ENCODE measurements around the gene BMPR1A.

DNA sequence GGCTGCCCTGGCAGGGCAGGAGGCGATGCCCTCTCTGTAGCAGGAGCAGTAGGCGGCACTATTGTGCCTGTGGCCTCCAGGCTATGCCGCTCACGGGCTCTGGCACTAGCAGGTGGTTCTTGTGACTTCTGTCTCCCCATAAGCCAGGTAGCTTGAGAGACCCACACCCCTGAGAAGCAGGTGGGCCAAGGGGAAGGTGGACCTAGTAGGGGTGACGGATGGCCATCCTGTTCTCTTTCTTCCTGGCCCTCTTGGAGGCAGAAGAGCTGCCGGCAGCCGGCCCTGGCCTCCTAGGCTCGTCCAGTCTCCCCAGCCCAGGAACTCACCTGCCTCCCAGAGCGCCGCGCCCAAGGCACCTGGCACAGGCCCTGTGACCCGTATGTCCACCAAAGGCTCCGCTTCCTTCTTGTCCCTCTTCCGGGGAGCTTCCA, 185.6 kb downstream of the BMPR1A start:
- no peak for TF ChIP-seq CTCF (IDR thresholded peaks at IDR 0.05 in 2 of 3, conservative IDR thresholded peaks at IDR 0.05 in 1 of 3; ENCODE audit: insufficient read depth in 2 of 3, low read depth in 1 of 3, low read length in 3 of 3)
- TF ChIP-seq, protein P1, sequence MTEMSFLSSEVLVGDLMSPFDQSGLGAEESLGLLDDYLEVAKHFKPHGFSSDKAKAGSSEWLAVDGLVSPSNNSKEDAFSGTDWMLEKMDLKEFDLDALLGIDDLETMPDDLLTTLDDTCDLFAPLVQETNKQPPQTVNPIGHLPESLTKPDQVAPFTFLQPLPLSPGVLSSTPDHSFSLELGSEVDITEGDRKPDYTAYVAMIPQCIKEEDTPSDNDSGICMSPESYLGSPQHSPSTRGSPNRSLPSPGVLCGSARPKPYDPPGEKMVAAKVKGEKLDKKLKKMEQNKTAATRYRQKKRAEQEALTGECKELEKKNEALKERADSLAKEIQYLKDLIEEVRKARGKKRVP (CRISPR knock-in tag; IDR thresholded peaks at IDR 0.05), result no peak
- no peak for TF ChIP-seq TCF3 (CRISPR knock-in tag; IDR thresholded peaks at IDR 0.05)
- TF ChIP-seq KDM1A (IDR thresholded peaks at IDR 0.05), result no peak
- TF ChIP-seq MAX (CRISPR knock-in tag; IDR thresholded peaks at IDR 0.05), result no peak
- no peak for TF ChIP-seq EP300 (IDR thresholded peaks at IDR 0.05; ENCODE audit: low read length)
- no peak for TF ChIP-seq EZH2 (IDR thresholded peaks at IDR 0.05; ENCODE audit: borderline replicate concordance, low read depth, low read length)
- no peak for TF ChIP-seq MECOM (CRISPR knock-in tag; IDR thresholded peaks at IDR 0.05)
- TF ChIP-seq, protein P2, sequence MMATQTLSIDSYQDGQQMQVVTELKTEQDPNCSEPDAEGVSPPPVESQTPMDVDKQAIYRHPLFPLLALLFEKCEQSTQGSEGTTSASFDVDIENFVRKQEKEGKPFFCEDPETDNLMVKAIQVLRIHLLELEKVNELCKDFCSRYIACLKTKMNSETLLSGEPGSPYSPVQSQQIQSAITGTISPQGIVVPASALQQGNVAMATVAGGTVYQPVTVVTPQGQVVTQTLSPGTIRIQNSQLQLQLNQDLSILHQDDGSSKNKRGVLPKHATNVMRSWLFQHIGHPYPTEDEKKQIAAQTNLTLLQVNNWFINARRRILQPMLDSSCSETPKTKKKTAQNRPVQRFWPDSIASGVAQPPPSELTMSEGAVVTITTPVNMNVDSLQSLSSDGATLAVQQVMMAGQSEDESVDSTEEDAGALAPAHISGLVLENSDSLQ (IDR thresholded peaks at IDR 0.05), result no peak
- TF ChIP-seq MYBL2 (IDR thresholded peaks at IDR 0.05; ENCODE audit: low read depth), result no peak
- no peak for TF ChIP-seq MYBL2 (CRISPR knock-in tag; IDR thresholded peaks at IDR 0.05; ENCODE audit: borderline replicate concordance)
- no peak for TF ChIP-seq ATF3 (IDR thresholded peaks at IDR 0.05)
- TF ChIP-seq ATF3 (CRISPR knock-in tag; conservative IDR thresholded peaks at IDR 0.05), result no peak
- no peak for TF ChIP-seq NONO (IDR thresholded peaks at IDR 0.05; ENCODE audit: low read depth in 2 of 2, low read length in 1 of 2)

Data from K562 (cell line).